ENCODE results near the gene AP2B1.
"Not testable (repeated sequence)": the region's sequence is repeated elsewhere in the genome, so short reads cannot be mapped to it uniquely, and the experiment has no call there.

AP2B1 gene

GRCh38 chr17:35555691-35556090 is 31.4 kb upstream of the AP2B1 start:
- H3K4me3 ChIP-seq (replicated peaks; ENCODE audit: low read depth, low read length), result no peak overlapping the region
- no peak for DNase-seq (ENCODE audit: low read depth)
- TF ChIP-seq CTCF (IDR thresholded peaks at IDR 0.05; ENCODE audit: low read length, missing control alignments), result peak; percentile 22

GRCh38 chr17:35557353-35557752 is 29.8 kb upstream of the AP2B1 start:
- no peak for TF ChIP-seq CTCF (IDR thresholded peaks at IDR 0.05; ENCODE audit: low read length, missing control alignments)
- H3K4me3 ChIP-seq (replicated peaks; ENCODE audit: low read depth, low read length), result no peak overlapping the region
- no peak for DNase-seq (ENCODE audit: low read depth)

- no peak for TF ChIP-seq CTCF (IDR thresholded peaks at IDR 0.05; ENCODE audit: low read length, missing control alignments)
- H3K4me3 ChIP-seq (replicated peaks; ENCODE audit: low read depth, low read length), result no peak overlapping the region
- DNase-seq (ENCODE audit: low read depth), result no peak
Measured at GRCh38 chr17:35559495-35560210, 27.5 kb upstream of the AP2B1 start.

- H3K4me3 ChIP-seq (replicated peaks; ENCODE audit: low read depth, low read length), result no peak within 1 kb of the TSS
- no peak for TF ChIP-seq CTCF (IDR thresholded peaks at IDR 0.05; ENCODE audit: low read length, missing control alignments)
Measured at GRCh38 chr17:35560703-35561102, 26.4 kb upstream of the AP2B1 start, which contains the start of gene SLFN14. TSS of gene SLFN14 (minus strand) at chr17:35560819. CDS start at chr17:35558062, 2,757 bp downstream.

GRCh38 chr17:35563181-35563580 is 23.9 kb upstream of the AP2B1 start:
- DNase-seq (ENCODE audit: low read depth); H3K4me3 ChIP-seq (replicated peaks; ENCODE audit: low read depth, low read length): not testable (repeated sequence)

More at GRCh38 chr17:35560703-35561102, 26.4 kb upstream of the AP2B1 start, which contains the start of gene SLFN14:
- no peak for DNase-seq (ENCODE audit: low read depth)

- TF ChIP-seq CTCF (IDR thresholded peaks at IDR 0.05; ENCODE audit: low read length, missing control alignments), result no peak
- H3K4me3 ChIP-seq (replicated peaks; ENCODE audit: low read depth, low read length), result peak overlapping the region; percentile 98
- no peak for DNase-seq (ENCODE audit: low read depth)
Measured at GRCh38 chr17:35566968-35567367, 20.2 kb upstream of the AP2B1 start.

- DNase-seq (ENCODE audit: low read depth), result peak; percentile 59
- TF ChIP-seq CTCF (IDR thresholded peaks at IDR 0.05; ENCODE audit: low read length, missing control alignments), result no peak
- H3K4me3 ChIP-seq (replicated peaks; ENCODE audit: low read depth, low read length), result peak overlapping the region; percentile 98
Measured at GRCh38 chr17:35568561-35568960, 18.6 kb upstream of the AP2B1 start.
